Cardiac fibroblast (primary cell): ENCODE measurements around the gene GYS2.
"Not testable (repeated sequence)": the region's sequence is repeated elsewhere in the genome, so short reads cannot be mapped to it uniquely, and the experiment has no call there.

ENCODE experiments used
- DNase-seq, 2 donors: peaks; one replicate each; pipeline versions ENCODE4 v3.0.0 to v3.0.0-alpha.2; 2010; ENCODE audit warnings: low read depth in 2 of 2
- H3K4me3 ChIP-seq, 2 donors: replicated peaks in 1 of 2; 1 replicate in 1 of 2; 2 replicates in 1 of 2; pipeline ENCODE4 v1.5.1; 2011; ENCODE audit warnings: low read depth in 2 of 2, low read length in 2 of 2, mild to moderate bottlenecking in 2 of 2, moderate library complexity in 1 of 2
- CTCF ChIP-seq: IDR thresholded peaks from one replicate; pipeline ENCODE4 v1.5.1; 2011; ENCODE audit warnings: low read depth, mild to moderate bottlenecking, low read length, inconsistent platforms

Gene GYS2

GRCh38 chr12:21604245-21605101, at the start of gene GYS2:
Gene GYS2, minus strand, starts transcription at chr12:21604847. Its CDS starts 255 bp downstream, at chr12:21604592.
- no peak for DNase-seq
- TF ChIP-seq CTCF: no peak
- no peak within 1 kb of the TSS for H3K4me3 ChIP-seq

GRCh38 chr12:21651821-21652220, 47.2 kb upstream of the GYS2 start:
- no peak for TF ChIP-seq CTCF
- H3K4me3 ChIP-seq: no peak overlapping the region
- DNase-seq: no peak

GRCh38 chr12:21650997-21651396, 46.4 kb upstream of the GYS2 start:
- no peak overlapping the region for H3K4me3 ChIP-seq
- DNase-seq: no peak
- no peak for TF ChIP-seq CTCF

- TF ChIP-seq CTCF: no peak
- no peak for DNase-seq
- no peak overlapping the region for H3K4me3 ChIP-seq
Measured at GRCh38 chr12:21649034-21649433, 44.4 kb upstream of the GYS2 start.

GRCh38 chr12:21648378-21648777, 43.7 kb upstream of the GYS2 start:
- H3K4me3 ChIP-seq: no peak overlapping the region
- DNase-seq: no peak
- TF ChIP-seq CTCF: no peak

- H3K4me3 ChIP-seq: no peak overlapping the region
- TF ChIP-seq CTCF: no peak
- DNase-seq: no peak
Measured at GRCh38 chr12:21647179-21647578, 42.5 kb upstream of the GYS2 start.

- H3K4me3 ChIP-seq, DNase-seq: not testable (repeated sequence)
Measured at GRCh38 chr12:21645041-21645500, 40.4 kb upstream of the GYS2 start.
